H1 (cell line): ENCODE data around the gene THUMPD3. TPM values are rescaled to one million over a fixed set of nuclear protein-coding genes. Genes with fewer than 3 reads are reported as not detected.

ENCODE experiments used
- CTCF ChIA-PET: fragments of 300-600 bp; sonication (Branson Sonifier 250); formaldehyde crosslinking; loops from one replicate; lab custom pipeline; 2021; ENCODE audit not compliant: partially characterized antibody; lab: Charles Lee
- POLR2A ChIA-PET: fragments of 300-600 bp; sonication (Branson Sonifier 250); formaldehyde crosslinking; loops from one replicate; lab custom pipeline; 2021; ENCODE audit warnings: inconsistent platforms; ENCODE audit not compliant: partially characterized antibody; lab: Charles Lee
- DNase-seq, 2 experiments: peaks; one replicate each; pipeline versions ENCODE4 v3.0.0 to v3.0.0-alpha.2; 2010 to 2022; ENCODE audit warnings: low spot score in 2 of 2, low read depth in 1 of 2, mixed read lengths in 1 of 2
- FAIRE-seq: peaks from 2 replicates; lab custom pipeline; 2011; peaks lifted over from hg19 to GRCh38; lab: Jason Lieb, UNC
- H2AFZ ChIP-seq: 2 replicates; pipeline ENCODE4 v1.8.1; 2012; ENCODE audit warnings: low read length, inconsistent platforms
- H2AK5ac ChIP-seq: 2 replicates; pipeline ENCODE4 v1.6.1; 2013; ENCODE audit warnings: low read depth, low read length
- H2BK120ac ChIP-seq: replicated peaks from 2 replicates; pipeline ENCODE3; 2013; ENCODE audit warnings: low read depth, low read length, inconsistent platforms
- H2BK12ac ChIP-seq: 2 replicates; pipeline ENCODE4 v1.6.1; 2013; ENCODE audit warnings: low read depth, low read length
- H2BK15ac ChIP-seq: 2 replicates; pipeline ENCODE4 v1.6.1; 2013; ENCODE audit warnings: low read length
- H2BK20ac ChIP-seq: 2 replicates; pipeline ENCODE4 v1.6.1; 2013; ENCODE audit warnings: low read length
- H2BK5ac ChIP-seq: 2 replicates; pipeline ENCODE4 v1.6.1; 2013; ENCODE audit warnings: low read depth, low read length
- H3K14ac ChIP-seq: 2 replicates; pipeline ENCODE4 v1.6.1; 2013; ENCODE audit warnings: inconsistent platforms; ENCODE audit not compliant: insufficient read length
- H3K18ac ChIP-seq: 2 replicates; pipeline ENCODE4 v1.6.1; 2013; ENCODE audit warnings: low read length; ENCODE audit errors: extremely low read depth
- H3K23ac ChIP-seq: 2 replicates; pipeline ENCODE4 v1.6.1; 2013; ENCODE audit warnings: inconsistent platforms; ENCODE audit not compliant: insufficient read length
- H3K23me2 ChIP-seq: 2 replicates; pipeline ENCODE4 v1.6.1; 2013; ENCODE audit warnings: low read depth, low read length
- H3K27ac ChIP-seq: 2 replicates; pipeline ENCODE4 v1.6.1; 2011; ENCODE audit warnings: low read depth, low read length, inconsistent platforms
- H3K27me3 ChIP-seq, 4 experiments: replicated peaks in 1 of 4; 1 replicate in 1 of 4; 2 replicates in 3 of 4; pipeline versions ENCODE4 v1.6.1 to v1.8.1; 2011 to 2013; ENCODE audit warnings: low read length in 3 of 4, mild to moderate bottlenecking in 3 of 4, inconsistent platforms in 2 of 4, mixed read lengths in 2 of 4, moderate library complexity in 1 of 4; ENCODE audit not compliant: control insufficient read depth in 3 of 4, insufficient read depth in 3 of 4; ENCODE audit errors: extremely low read depth in 1 of 4
- H3K36me3 ChIP-seq, 4 experiments: 2 replicates each; pipeline versions ENCODE4 v1.6.1 to v1.8.1; 2011 to 2013; ENCODE audit warnings: mild to moderate bottlenecking in 4 of 4, low read length in 3 of 4, moderate library complexity in 2 of 4, control low read depth in 1 of 4, inconsistent platforms in 1 of 4; ENCODE audit not compliant: insufficient read depth in 4 of 4, control insufficient read depth in 2 of 4
- H3K4ac ChIP-seq: replicated peaks from 2 replicates; pipeline ENCODE3; 2013; ENCODE audit warnings: low read length, low read depth, mixed read lengths, inconsistent platforms; ENCODE audit not compliant: insufficient read length
- H3K4me1 ChIP-seq, 4 experiments: replicated peaks in 1 of 4; 1 replicate in 1 of 4; 2 replicates in 3 of 4; pipeline versions ENCODE4 v1.6.1 to v1.8.1; 2011 to 2013; ENCODE audit warnings: low read length in 3 of 4, inconsistent platforms in 2 of 4, mixed read lengths in 1 of 4; ENCODE audit not compliant: insufficient read depth in 4 of 4, control insufficient read depth in 3 of 4
- H3K4me2 ChIP-seq, 2 experiments: 2 replicates each; pipeline versions ENCODE4 v1.6.1 to v1.8.1; 2011 to 2013; ENCODE audit warnings: low read depth in 2 of 2, low read length in 2 of 2, control low read depth in 1 of 2, inconsistent platforms in 1 of 2, mild to moderate bottlenecking in 1 of 2; ENCODE audit not compliant: insufficient read depth in 1 of 2
- H3K4me3 ChIP-seq, 4 experiments: fragments of 200-600, 300-600 bp in 1 of 4; sonication (generic), shearing (Covaris generic), sonication (Bioruptor Twin) in 1 of 4; 2 replicates each; pipeline versions ENCODE4 v1.5.1 to v1.8.1; 2011 to 2016; ENCODE audit warnings: low read length in 4 of 4, low read depth in 3 of 4, control low read depth in 2 of 4, inconsistent platforms in 2 of 4, mild to moderate bottlenecking in 2 of 4, mixed read lengths in 1 of 4, moderate library complexity in 1 of 4; ENCODE audit not compliant: insufficient read depth in 2 of 4; ENCODE audit errors: extremely low read depth in 1 of 4
- H3K56ac ChIP-seq: replicated peaks from 2 replicates; pipeline ENCODE3; 2013; ENCODE audit warnings: low read depth, mild to moderate bottlenecking, mixed read lengths, low read length, inconsistent platforms; ENCODE audit not compliant: insufficient read length
- H3K79me1 ChIP-seq: 2 replicates; pipeline ENCODE4 v1.6.1; 2013; ENCODE audit warnings: low read depth, low read length, control low read depth
- H3K79me2 ChIP-seq, 2 experiments: 2 replicates each; pipeline versions ENCODE4 v1.6.1 to v1.8.1; 2012 to 2013; ENCODE audit warnings: low read length in 2 of 2, mild to moderate bottlenecking in 2 of 2, inconsistent platforms in 1 of 2; ENCODE audit not compliant: insufficient read depth in 2 of 2, control insufficient read depth in 1 of 2
- H3K9ac ChIP-seq, 4 experiments: replicated peaks in 1 of 4; 1 replicate in 1 of 4; 2 replicates in 3 of 4; pipeline versions ENCODE4 v1.6.1 to v1.8.1; 2011 to 2013; ENCODE audit warnings: low read depth in 3 of 4, low read length in 3 of 4, control low read depth in 2 of 4, mild to moderate bottlenecking in 2 of 4, moderate library complexity in 2 of 4, inconsistent platforms in 1 of 4; ENCODE audit errors: extremely low read depth in 1 of 4
- H3K9me3 ChIP-seq, 2 experiments: 2 replicates each; pipeline versions ENCODE4 v1.6.1 to v1.8.1; 2012 to 2013; ENCODE audit warnings: mild to moderate bottlenecking in 2 of 2, moderate library complexity in 2 of 2, control low read depth in 1 of 2, inconsistent platforms in 1 of 2, low read depth in 1 of 2, low read length in 1 of 2, mixed read lengths in 1 of 2; ENCODE audit not compliant: insufficient read depth in 2 of 2
- H4K20me1 ChIP-seq, 2 experiments: replicated peaks in 1 of 2; 2 replicates each; pipeline versions ENCODE3 to v1.8.1; 2011 to 2013; ENCODE audit warnings: inconsistent platforms in 2 of 2, low read length in 2 of 2, mild to moderate bottlenecking in 1 of 2; ENCODE audit not compliant: insufficient read depth in 2 of 2, control insufficient read depth in 1 of 2
- H4K5ac ChIP-seq: 2 replicates; pipeline ENCODE4 v1.6.1; 2013; ENCODE audit warnings: low read length, low read depth, mixed read lengths, inconsistent platforms; ENCODE audit not compliant: insufficient read length
- H4K8ac ChIP-seq: 2 replicates; pipeline ENCODE4 v1.8.0; 2013; ENCODE audit warnings: mild to moderate bottlenecking, moderate library complexity, low read length, inconsistent platforms; ENCODE audit not compliant: insufficient read depth; ENCODE audit errors: extremely low read depth
- H4K91ac ChIP-seq: replicated peaks from 2 replicates; pipeline ENCODE3; 2013; ENCODE audit warnings: low read length, mixed read lengths, inconsistent platforms; ENCODE audit not compliant: insufficient read length
- EZH2 ChIP-seq: fragments of 200-600 bp; sonication (generic); IDR thresholded peaks from 2 replicates; pipeline ENCODE4 v1.7.1; 2012; ENCODE audit warnings: low read depth, mild to moderate bottlenecking, moderate library complexity, low read length, inconsistent platforms; ENCODE audit not compliant: severe bottlenecking
- HDAC6 ChIP-seq: IDR thresholded peaks from one replicate; pipeline ENCODE4 v1.7.1; 2012; ENCODE audit warnings: low read depth, mild to moderate bottlenecking, inconsistent platforms, low read length, moderate library complexity
- WGBS, 2 experiments: shearing (Covaris generic) in 1 of 2; methylation state at CpG; one replicate each; pipeline versions ENCODE4 v1.1.6 to v1.1.7; 2013 to 2015; ENCODE audit warnings: low lambda C conversion rate in 2 of 2, mixed read lengths in 2 of 2, inconsistent platforms in 1 of 2, low coverage in 1 of 2, missing lambda C conversion rate in 1 of 2; ENCODE audit not compliant: insufficient replicate concordance in 2 of 2, insufficient coverage in 1 of 2, insufficient read length in 1 of 2; ENCODE audit errors: extremely low coverage in 1 of 2, missing lambda C conversion rate in 1 of 2; 5-methylcytosine and 5-hydroxymethylcytosine counted together
- polyA plus RNA-seq, 7 experiments: library from polyadenylated mRNA; depleted of rRNA in 3 of 7; stranded (reverse) in 5 of 7; unstranded in 2 of 7; fragments of >200 nt in 5 of 7; fragments of 200-250 nt in 2 of 7; gene quantifications; 1 replicate in 5 of 7; 2 replicates in 1 of 7; 4 replicates in 1 of 7; pipeline versions ENCODE4 v1.2.1 to v1.2.3, GENCODE V29; 2011 to 2013; ENCODE audit warnings: missing spikeins in 2 of 7, mixed read lengths in 2 of 7
- total RNA-seq: library from RNA; stranded (reverse); fragmentation: NEBNext Ultra II Directional; extraction: Animal tissue kit (Norgen Biotek cat#: 25700); gene quantifications from 2 replicates; pipeline ENCODE4 v1.2.1, GENCODE V29; 2021
- TF ChIP-seq, protein P1 (sequence below), 3 experiments: IDR thresholded peaks; 1 replicate in 2 of 3; 2 replicates in 1 of 3; pipeline versions ENCODE4 v1.5.1 to v1.6.1; 2011; ENCODE audit warnings: low read length in 3 of 3, mild to moderate bottlenecking in 3 of 3, inconsistent platforms in 2 of 3, low read depth in 1 of 3, moderate library complexity in 1 of 3; ENCODE audit not compliant: insufficient read depth in 1 of 3; ENCODE audit errors: control extremely low read depth in 1 of 3

THUMPD3 gene
- total and polyA plus RNA-seq, 2 of the 8 experiments (the other 6 are each of a cell fraction or from before 2014, with no cell fraction given), result 26.7 to 68.9 TPM

- Histone ChIP-seq H2AFZ (no peak overlapping the region), H3K27ac (no peak overlapping the region), H3K9me3 (no peaks in the 10 kb centered on the region)
Measured at GRCh38 chr3:9340472-9340902, 22.4 kb upstream of the THUMPD3 start.

More at GRCh38 chr3:9340472-9340902, 22.4 kb upstream of the THUMPD3 start:
- Histone ChIP-seq H3K23ac (no peak overlapping the region), H2BK120ac (no peak overlapping the region), H3K23me2 (no peaks in the 10 kb centered on the region), H3K79me1 (no peaks in the 10 kb centered on the region), H3K4me1 (peaks cover 0 to 6% (median 0%) of the 10 kb centered on the region in 4 experiments; a peak in 1 of 7 replicates), H3K14ac (no peak overlapping the region), H2BK15ac (no peak overlapping the region), H3K4ac (no peak overlapping the region), H4K8ac (no peak overlapping the region), H4K91ac (no peak overlapping the region), H3K27me3 (no peaks in the 10 kb centered on the region), H2AK5ac (no peak overlapping the region), H4K5ac (no peak overlapping the region), H3K4me3 (no peak overlapping the region), H4K20me1 (no peaks in the 10 kb centered on the region), H2BK5ac (no peak overlapping the region), H2BK20ac (no peak overlapping the region), H3K79me2 (no peaks in the 10 kb centered on the region), H3K9ac (no peak overlapping the region), H3K4me2 (no peak overlapping the region), H3K18ac (no peak overlapping the region), H3K36me3 (no peaks in the 10 kb centered on the region), H3K56ac (no peak overlapping the region), H2BK12ac (no peak overlapping the region)
- 83% methylated on average over 3 of the region's 3 CpGs; no CpG with 5 or more reads in 1 of the 2 experiments for WGBS, 2 experiments
- TF ChIP-seq EZH2 (no peak), HDAC6 (no peak)
- TF ChIP-seq, protein P1, sequence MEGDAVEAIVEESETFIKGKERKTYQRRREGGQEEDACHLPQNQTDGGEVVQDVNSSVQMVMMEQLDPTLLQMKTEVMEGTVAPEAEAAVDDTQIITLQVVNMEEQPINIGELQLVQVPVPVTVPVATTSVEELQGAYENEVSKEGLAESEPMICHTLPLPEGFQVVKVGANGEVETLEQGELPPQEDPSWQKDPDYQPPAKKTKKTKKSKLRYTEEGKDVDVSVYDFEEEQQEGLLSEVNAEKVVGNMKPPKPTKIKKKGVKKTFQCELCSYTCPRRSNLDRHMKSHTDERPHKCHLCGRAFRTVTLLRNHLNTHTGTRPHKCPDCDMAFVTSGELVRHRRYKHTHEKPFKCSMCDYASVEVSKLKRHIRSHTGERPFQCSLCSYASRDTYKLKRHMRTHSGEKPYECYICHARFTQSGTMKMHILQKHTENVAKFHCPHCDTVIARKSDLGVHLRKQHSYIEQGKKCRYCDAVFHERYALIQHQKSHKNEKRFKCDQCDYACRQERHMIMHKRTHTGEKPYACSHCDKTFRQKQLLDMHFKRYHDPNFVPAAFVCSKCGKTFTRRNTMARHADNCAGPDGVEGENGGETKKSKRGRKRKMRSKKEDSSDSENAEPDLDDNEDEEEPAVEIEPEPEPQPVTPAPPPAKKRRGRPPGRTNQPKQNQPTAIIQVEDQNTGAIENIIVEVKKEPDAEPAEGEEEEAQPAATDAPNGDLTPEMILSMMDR (IDR thresholded peaks at IDR 0.05; ENCODE audit: control extremely low read depth in 1 of 3, insufficient read depth in 1 of 3, low read depth in 1 of 3, low read length in 3 of 3), result no peak
- DNase-seq, result no peak
- ChIA-PET CTCF (interaction anchor here (0.8 to 2.3 kb wide), 3 partner anchors 13 to 38 kb away, joined by 5 to 10 read pairs (median 7); no protein-coding TSS in a partner anchor), POLR2A (interaction anchor here (1.9 to 2.0 kb wide), 2 partner anchors 12 to 34 kb away, joined by 5 to 6 read pairs; no protein-coding TSS in a partner anchor)
- no peak for FAIRE-seq
